ENCODE results near the gene SEMA6B. TPM values are rescaled to one million over a fixed set of nuclear protein-coding genes. Genes with fewer than 3 reads are reported as not detected.

The SEMA6B gene
- polyA plus RNA-seq, 1 donor: 3.3 TPM

GRCh38 chr19:4523306-4524110 lies 36.0 kb downstream of the SEMA6B start:
- Histone ChIP-seq H3K36me3 (ENCODE audit: control insufficient read depth, insufficient read depth, low read length) (no peaks in the 10 kb centered on the region), H3K4me1 (ENCODE audit: control insufficient read depth, insufficient read depth, low read length) (no peaks in the 10 kb centered on the region), H3K27ac (ENCODE audit: low read length) (no peak overlapping the region), H3K27me3 (ENCODE audit: control insufficient read depth, insufficient read depth, low read length) (no peaks in the 10 kb centered on the region), H3K9me3 (ENCODE audit: control insufficient read depth, low read depth, low read length) (no peaks in the 10 kb centered on the region), H3K4me3 (ENCODE audit: low read length) (no peak overlapping the region)
- 100% methylated on average over 1 of the region's 53 CpGs for WGBS (ENCODE audit: insufficient coverage, low lambda C conversion rate)
- DNase-seq: no peak

- no peaks in the 10 kb centered on the region for H3K27me3 ChIP-seq (ENCODE audit: control insufficient read depth, insufficient read depth, low read length)
- H3K4me1 ChIP-seq (ENCODE audit: control insufficient read depth, insufficient read depth, low read length): no peaks in the 10 kb centered on the region
- H3K9me3 ChIP-seq (ENCODE audit: control insufficient read depth, low read depth, low read length): no peaks in the 10 kb centered on the region
- H3K36me3 ChIP-seq (ENCODE audit: control insufficient read depth, insufficient read depth, low read length): no peaks in the 10 kb centered on the region
- no CpG with 5 or more reads among the region's 15 CpGs for WGBS (ENCODE audit: insufficient coverage, low lambda C conversion rate)
- no peak overlapping the region for H3K4me3 ChIP-seq (ENCODE audit: low read length)
- no peak overlapping the region for H3K27ac ChIP-seq (ENCODE audit: low read length)
- DNase-seq: no peak
Measured at GRCh38 chr19:4522291-4523002, 37.0 kb downstream of the SEMA6B start.

- no peaks in the 10 kb centered on the region for H3K4me1 ChIP-seq (ENCODE audit: control insufficient read depth, insufficient read depth, low read length)
- no peak overlapping the region for H3K4me3 ChIP-seq (ENCODE audit: low read length)
- DNase-seq: no peak
- no peak overlapping the region for H3K27ac ChIP-seq (ENCODE audit: low read length)
- no peaks in the 10 kb centered on the region for H3K27me3 ChIP-seq (ENCODE audit: control insufficient read depth, insufficient read depth, low read length)
- H3K9me3 ChIP-seq (ENCODE audit: control insufficient read depth, low read depth, low read length): no peaks in the 10 kb centered on the region
- H3K36me3 ChIP-seq (ENCODE audit: control insufficient read depth, insufficient read depth, low read length): no peaks in the 10 kb centered on the region
- WGBS (ENCODE audit: insufficient coverage, low lambda C conversion rate): no CpG with 5 or more reads among the region's 5 CpGs
Measured at GRCh38 chr19:4521888-4522242, 37.6 kb downstream of the SEMA6B start.

- H3K36me3 ChIP-seq (ENCODE audit: control insufficient read depth, insufficient read depth, low read length): no peaks in the 10 kb centered on the region
- H3K4me1 ChIP-seq (ENCODE audit: control insufficient read depth, insufficient read depth, low read length): no peaks in the 10 kb centered on the region
- WGBS (ENCODE audit: insufficient coverage, low lambda C conversion rate): no CpG with 5 or more reads among the region's 11 CpGs
- peaks cover 2% of the 10 kb centered on the region for H3K27me3 ChIP-seq (ENCODE audit: control insufficient read depth, insufficient read depth, low read length)
- no peak overlapping the region for H3K27ac ChIP-seq (ENCODE audit: low read length)
- DNase-seq: no peak
- H3K4me3 ChIP-seq (ENCODE audit: low read length): no peak overlapping the region
- no peaks in the 10 kb centered on the region for H3K9me3 ChIP-seq (ENCODE audit: control insufficient read depth, low read depth, low read length)
Measured at GRCh38 chr19:4521170-4521887, 38.2 kb downstream of the SEMA6B start.

- Histone ChIP-seq H3K4me3 (ENCODE audit: low read length) (no peak overlapping the region), H3K4me1 (ENCODE audit: control insufficient read depth, insufficient read depth, low read length) (no peaks in the 10 kb centered on the region), H3K27me3 (ENCODE audit: control insufficient read depth, insufficient read depth, low read length) (peaks cover 2% of the 10 kb centered on the region), H3K27ac (ENCODE audit: low read length) (peak overlapping the region; percentile 40), H3K36me3 (ENCODE audit: control insufficient read depth, insufficient read depth, low read length) (no peaks in the 10 kb centered on the region), H3K9me3 (ENCODE audit: control insufficient read depth, low read depth, low read length) (no peaks in the 10 kb centered on the region)
- no CpG with 5 or more reads among the region's 9 CpGs for WGBS (ENCODE audit: insufficient coverage, low lambda C conversion rate)
- peak in 1 of 2 donors; percentile 32 for DNase-seq
Measured at GRCh38 chr19:4519521-4520277, 39.8 kb downstream of the SEMA6B start.

- no peaks in the 10 kb centered on the region for H3K9me3 ChIP-seq (ENCODE audit: control insufficient read depth, low read depth, low read length)
- H3K4me1 ChIP-seq (ENCODE audit: control insufficient read depth, insufficient read depth, low read length): no peaks in the 10 kb centered on the region
- no peak for DNase-seq
- no CpG with 5 or more reads among the region's 6 CpGs for WGBS (ENCODE audit: insufficient coverage, low lambda C conversion rate)
- H3K27ac ChIP-seq (ENCODE audit: low read length): peak overlapping the region; percentile 40
- peaks cover 2% of the 10 kb centered on the region for H3K27me3 ChIP-seq (ENCODE audit: control insufficient read depth, insufficient read depth, low read length)
- no peaks in the 10 kb centered on the region for H3K36me3 ChIP-seq (ENCODE audit: control insufficient read depth, insufficient read depth, low read length)
- no peak overlapping the region for H3K4me3 ChIP-seq (ENCODE audit: low read length)
Measured at GRCh38 chr19:4519172-4519496, 40.4 kb downstream of the SEMA6B start.

- H3K27ac ChIP-seq (ENCODE audit: low read length): peak within 1 kb of the TSS; percentile 40
- H3K9me3 ChIP-seq (ENCODE audit: control insufficient read depth, low read depth, low read length): no peaks in the 10 kb centered on the region
- 80% methylated on average over 1 of the region's 34 CpGs for WGBS (ENCODE audit: insufficient coverage, low lambda C conversion rate)
- H3K27me3 ChIP-seq (ENCODE audit: control insufficient read depth, insufficient read depth, low read length): peaks cover 2% of the 10 kb centered on the region
- no peaks in the 10 kb centered on the region for H3K36me3 ChIP-seq (ENCODE audit: control insufficient read depth, insufficient read depth, low read length)
- H3K4me3 ChIP-seq (ENCODE audit: low read length): no peak within 1 kb of the TSS
- H3K4me1 ChIP-seq (ENCODE audit: control insufficient read depth, insufficient read depth, low read length): no peaks in the 10 kb centered on the region
- DNase-seq: no peak
Measured at GRCh38 chr19:4518345-4519171, 40.9 kb downstream of the SEMA6B start, which contains the start of gene PLIN4. Gene PLIN4, minus strand, starts transcription at chr19:4518486. Its CDS starts 214 bp downstream, at chr19:4518272.

GRCh38 chr19:4517451-4518057 lies 41.9 kb downstream of the SEMA6B start:
- Histone ChIP-seq H3K4me1 (ENCODE audit: control insufficient read depth, insufficient read depth, low read length) (no peaks in the 10 kb centered on the region), H3K36me3 (ENCODE audit: control insufficient read depth, insufficient read depth, low read length) (no peaks in the 10 kb centered on the region), H3K27ac (ENCODE audit: low read length) (no peak overlapping the region), H3K4me3 (ENCODE audit: low read length) (no peak overlapping the region), H3K9me3 (ENCODE audit: control insufficient read depth, low read depth, low read length) (no peaks in the 10 kb centered on the region), H3K27me3 (ENCODE audit: control insufficient read depth, insufficient read depth, low read length) (peaks cover 2% of the 10 kb centered on the region)
- no peak for DNase-seq
- no CpG with 5 or more reads among the region's 24 CpGs for WGBS (ENCODE audit: insufficient coverage, low lambda C conversion rate)

GRCh38 chr19:4516939-4517300 lies 42.6 kb downstream of the SEMA6B start:
- Histone ChIP-seq H3K4me3 (ENCODE audit: low read length) (no peak overlapping the region), H3K4me1 (ENCODE audit: control insufficient read depth, insufficient read depth, low read length) (no peaks in the 10 kb centered on the region), H3K9me3 (ENCODE audit: control insufficient read depth, low read depth, low read length) (no peaks in the 10 kb centered on the region), H3K27ac (ENCODE audit: low read length) (no peak overlapping the region), H3K27me3 (ENCODE audit: control insufficient read depth, insufficient read depth, low read length) (peaks cover 2% of the 10 kb centered on the region), H3K36me3 (ENCODE audit: control insufficient read depth, insufficient read depth, low read length) (no peaks in the 10 kb centered on the region)
- no CpG with 5 or more reads among the region's 8 CpGs for WGBS (ENCODE audit: insufficient coverage, low lambda C conversion rate)
- no peak for DNase-seq
